Stimulated activated CD4-positive, alpha-beta T cell treated with anti-CD3 and anti-CD28 coated beads, TNF-alpha, amount 100 ng/mL, for 48 hours (primary cell): ENCODE measurements around the gene ZDHHC4.
"Not testable (repeated sequence)": the region's sequence is repeated elsewhere in the genome, so short reads cannot be mapped to it uniquely, and the experiment has no call there.

Source experiments
- DNase-seq, 3 donors: peaks; one replicate each; pipeline ENCODE4 v3.0.0-alpha.2; 2020; ENCODE audit warnings: low read depth in 3 of 3

Gene ZDHHC4

DNA sequence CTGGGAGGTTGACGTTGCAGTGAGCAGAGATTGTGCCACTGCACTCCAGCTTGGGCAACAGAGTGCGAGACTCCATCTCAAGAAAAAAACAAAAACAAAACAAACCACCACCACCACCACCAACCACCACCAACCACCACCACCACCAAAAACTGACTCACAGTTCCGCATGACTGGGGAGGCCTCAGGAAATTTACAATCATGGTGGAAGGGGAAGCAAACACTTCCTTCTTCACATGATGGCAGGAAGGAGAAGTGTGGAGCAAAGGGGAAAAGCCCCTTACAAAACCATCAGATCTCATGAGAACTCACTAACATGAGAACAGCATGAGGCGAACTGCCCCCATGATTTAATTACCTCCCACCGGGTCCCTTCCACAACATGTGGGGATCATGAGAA, 57.7 kb downstream of the ZDHHC4 start:
- DNase-seq = not testable (repeated sequence)

DNA sequence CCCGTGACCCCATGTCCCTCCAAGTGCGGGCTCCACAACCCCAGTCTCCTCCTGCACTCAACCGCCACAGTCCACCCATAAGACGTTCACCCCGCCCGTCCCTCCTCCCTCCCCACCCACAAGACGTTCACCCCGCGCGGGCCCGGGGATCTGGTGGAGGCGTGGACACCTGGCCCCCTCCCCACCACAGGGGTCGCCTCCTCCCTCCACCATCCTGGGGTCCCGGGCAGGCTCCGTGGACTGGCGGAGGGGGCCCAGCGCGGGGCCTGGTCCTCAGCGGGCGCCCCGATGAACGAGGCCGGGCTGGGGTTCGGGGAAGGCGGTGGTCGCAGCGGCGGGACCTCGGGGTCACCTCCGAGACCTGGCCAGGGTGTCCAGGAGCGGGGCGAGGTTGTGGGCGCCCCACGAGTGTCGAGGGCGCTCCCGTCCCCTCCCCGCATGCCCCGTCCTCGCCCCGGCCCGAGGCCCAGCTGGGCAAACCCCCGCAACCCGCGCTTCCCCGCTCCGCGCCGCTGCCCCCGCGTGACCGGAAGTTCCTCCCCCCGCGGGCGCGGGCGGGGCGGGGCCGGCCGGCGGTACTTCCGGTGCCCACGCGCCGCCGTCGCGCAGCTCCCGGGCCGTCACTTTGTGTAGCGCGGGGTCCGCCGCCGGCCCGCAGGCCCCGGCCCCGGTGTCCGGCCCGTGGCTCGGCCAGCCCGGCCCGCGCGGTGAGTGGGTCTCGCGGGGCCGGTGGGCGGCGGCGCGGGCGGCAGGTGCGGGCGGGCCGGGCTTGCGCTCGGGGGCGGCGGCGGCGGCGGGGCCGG, 59.7 kb downstream of the ZDHHC4 start, which contains the start of gene ZNF316:
Gene ZNF316 (plus strand): TSS at position 578 of the 803 bp plus-strand sequence. CDS start 5,092 bp downstream, outside the sequence.
- DNase-seq = peak in 2 of 3 donors; percentile 39 to 55

DNA sequence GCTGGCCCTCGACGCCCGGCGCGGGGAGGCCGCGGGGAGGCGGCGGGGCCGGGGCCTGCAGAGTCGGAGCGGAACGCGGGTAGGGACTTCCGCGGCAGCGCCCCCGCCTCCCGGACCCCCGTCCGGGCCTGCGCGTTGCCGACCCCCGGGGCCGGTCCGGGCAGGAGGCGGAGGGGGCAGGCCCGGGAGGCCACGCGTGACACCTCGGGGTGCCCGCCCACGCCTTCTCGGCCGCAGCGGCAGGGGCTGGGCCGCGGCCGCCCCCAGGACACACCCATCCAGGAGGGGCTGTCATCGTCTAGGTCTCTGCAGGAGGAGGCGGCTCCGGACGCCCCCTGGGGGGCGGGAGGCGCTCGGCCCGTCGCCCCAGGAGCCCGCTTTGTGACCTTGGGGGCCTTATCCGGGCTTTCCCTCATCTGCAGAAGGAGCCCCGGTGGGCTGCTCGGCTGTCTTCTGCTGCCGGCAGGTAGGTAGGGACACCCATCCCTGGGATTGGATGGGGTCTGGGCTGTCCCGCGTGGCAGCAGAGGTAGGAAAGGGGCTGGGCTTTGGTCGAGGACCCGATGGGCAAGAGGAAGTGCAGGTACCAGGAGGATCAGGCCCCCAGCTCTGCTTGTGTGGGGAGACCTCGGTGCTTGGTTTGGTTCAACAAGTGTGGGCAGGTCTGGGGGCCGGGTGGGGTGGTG, 60.4 kb downstream of the ZDHHC4 start:
- DNase-seq = peak; percentile 10 to 43 (median 21)
